Psoas muscle (tissue), 8 donors: ENCODE measurements around the gene ACSF2. TPM values are rescaled to one million over a fixed set of nuclear protein-coding genes. Genes with fewer than 3 reads are reported as not detected.
A peak's percentile ranks its signal among the peaks of the same experiment; 100 is the strongest.
"Not testable (repeated sequence)": the region's sequence is repeated elsewhere in the genome, so short reads cannot be mapped to it uniquely, and the experiment has no call there.

Experiments used
- ATAC-seq, 4 donors: fragments of 200-7000 bp; cut with Tn5 transposase; one replicate each; pipeline ENCODE4 v1.9.1; 2020; ENCODE audit warnings: moderate library complexity in 3 of 4, mild to moderate bottlenecking in 2 of 4
- DNase-seq, 2 donors: peaks; one replicate each; pipeline ENCODE4 v3.0.0-alpha.2; 2020
- H3K27ac ChIP-seq: fragments of 200-600 bp; one replicate; pipeline ENCODE4 v1.8.0; 2022
- H3K27me3 ChIP-seq, 3 donors: fragments of 200-600 bp in 1 of 3; one replicate each; pipeline versions ENCODE4 v1.6.1 to v1.8.0; 2013 to 2022; ENCODE audit warnings: low read length in 2 of 3, mild to moderate bottlenecking in 2 of 3, moderate library complexity in 1 of 3; ENCODE audit not compliant: insufficient read depth in 3 of 3
- H3K36me3 ChIP-seq, 2 donors: fragments of 200-600 bp in 1 of 2; one replicate each; pipeline versions ENCODE4 v1.6.1 to v1.8.0; 2013 to 2022; ENCODE audit warnings: low read depth in 1 of 2, mild to moderate bottlenecking in 1 of 2, moderate library complexity in 1 of 2; ENCODE audit not compliant: insufficient read depth in 1 of 2
- H3K4me1 ChIP-seq: fragments of 200-600 bp; one replicate; pipeline ENCODE4 v1.8.0; 2022
- H3K4me3 ChIP-seq: fragments of 200-600 bp; one replicate; pipeline ENCODE4 v1.8.0; 2022; ENCODE audit warnings: mild to moderate bottlenecking
- H3K9me3 ChIP-seq: fragments of 200-600 bp; one replicate; pipeline ENCODE4 v1.8.0; 2022
- CTCF ChIP-seq: fragments of 200-600 bp; IDR thresholded peaks from one replicate; pipeline ENCODE4 v1.8.0; 2022; ENCODE audit warnings: antibody characterized with exemption
- WGBS, 3 donors: extraction: QIAGEN DNeasy Blood & Tissue Kit; methylation state at CpG; one replicate each; pipeline versions ENCODE4 v1.1.6 to v1.1.7; 2013; 5-methylcytosine and 5-hydroxymethylcytosine counted together
- intact Hi-C, 2 donors: fragments of 100-400 bp; cut with DNase I; formaldehyde crosslinking; loops; one replicate each; pipeline versions ENCODE4 v1.11.0 to v1.14.2; 2022
- polyA plus RNA-seq, 3 donors: library from polyadenylated mRNA; stranded (reverse); fragments of 200-250 nt; gene quantifications; one replicate each; pipeline ENCODE4 v1.2.3, GENCODE V29; 2013
- total RNA-seq, 4 donors: library from RNA; stranded (reverse); fragmentation: NEBNext Ultra II Directional in 2 of 4; extraction: Animal tissue kit (Norgen Biotek cat#: 25700) in 2 of 4; gene quantifications; one replicate each; pipeline versions ENCODE4 v1.2.1 to v1.2.4, GENCODE V29; 2021 to 2023
- donor health status: healthy with polysubstance abuse.
- donor health status: DM: no; HTN: no; CAD: no; lungs with moderate emphysema.
- donor health status: Bipolar disorder and iron deficiency.
- donor health status: healthy.
- donor health status: DM: yes; HTN: yes; CAD: no.
- donor health status: DM: no; HTN: no; CAD: no.
- donor health status: DM: no; HTN: no; CAD: no.
- donor health status: DM: yes; HTN: yes; CAD: no.

The ACSF2 gene
- total and polyA plus RNA-seq, 7 donors, result 14.4 to 72.3 (median 35.5) TPM

- 45 to 69% (median 49%) methylated on average over 13 of the region's 13 CpGs for WGBS, 3 donors
- intact Hi-C loops, result loop anchor here (2.0 to 5.0 kb wide), 2 partner anchors 45 to 110 kb away; partner anchors contain the start of gene ACSF2 (in 1 of the 2)
- not testable (repeated sequence) for H3K27me3 ChIP-seq, H3K4me3 ChIP-seq, H3K9me3 ChIP-seq, H3K36me3 ChIP-seq
- peak in 1 of 2 donors; percentile 73 for DNase-seq
- H3K27ac ChIP-seq, result peak overlapping the region; percentile 71
- peak; percentile 65 to 75 (median 68) for ATAC-seq
- TF ChIP-seq CTCF, result peak; percentile 52
- H3K4me1 ChIP-seq, result peaks cover 42% of the 10 kb centered on the region
Measured at GRCh38 chr17:50472761-50473161, 46.7 kb downstream of the ACSF2 start.

- no peak for TF ChIP-seq CTCF
- 91 to 93% (median 92%) methylated on average over 11 of the region's 11 CpGs for WGBS, 3 donors
- intact Hi-C loops, result loop anchor here (2.0 to 5.0 kb wide), 2 partner anchors 47 to 111 kb away; partner anchors contain the start of gene ACSF2 (in 1 of the 2)
- H3K4me3 ChIP-seq, result no peak overlapping the region
- ATAC-seq (no peak), DNase-seq (no peak)
- H3K27me3 ChIP-seq, result no peaks in the 10 kb centered on the region
- H3K27ac ChIP-seq, result no peak overlapping the region
- no peaks in the 10 kb centered on the region for H3K9me3 ChIP-seq
- H3K4me1 ChIP-seq, result peaks cover 34% of the 10 kb centered on the region
- no peaks in the 10 kb centered on the region for H3K36me3 ChIP-seq
Measured at GRCh38 chr17:50473901-50474300, 47.9 kb downstream of the ACSF2 start.

- Histone ChIP-seq H3K4me1 (peaks cover 32% of the 10 kb centered on the region), H3K27ac (no peak overlapping the region), H3K36me3 (no peaks in the 10 kb centered on the region), H3K27me3 (no peaks in the 10 kb centered on the region), H3K4me3 (no peak overlapping the region), H3K9me3 (no peaks in the 10 kb centered on the region)
- ATAC-seq (no peak), DNase-seq (no peak)
- intact Hi-C loops, result loop anchor here in 1 of 2 donors (5.0 kb wide), 1 partner anchor 47 kb away; the partner anchor contains the start of gene ACSF2
- 32 to 62% (median 35%) methylated on average over 6 of the region's 6 CpGs for WGBS, 3 donors
- no peak for TF ChIP-seq CTCF
Measured at GRCh38 chr17:50474523-50474922, 48.5 kb downstream of the ACSF2 start.

- no peak for TF ChIP-seq CTCF
- Histone ChIP-seq H3K36me3 (peaks cover 0 to 8% of the 10 kb centered on the region in 2 donors), H3K4me1 (peaks cover 34% of the 10 kb centered on the region), H3K27me3 (no peaks in the 10 kb centered on the region), H3K27ac (no peak overlapping the region), H3K9me3 (no peaks in the 10 kb centered on the region), H3K4me3 (no peak overlapping the region)
- intact Hi-C loops, result no loop called here
- WGBS, 3 donors, result 86 to 88% (median 87%) methylated on average over 4 of the region's 4 CpGs
- no peak for ATAC-seq
- no peak for DNase-seq
Measured at GRCh38 chr17:50475362-50475761, 49.3 kb downstream of the ACSF2 start.

- H3K4me3 ChIP-seq, H3K27me3 ChIP-seq: not testable (repeated sequence)
Measured at GRCh38 chr17:50475775-50476544, 49.9 kb downstream of the ACSF2 start.

More at GRCh38 chr17:50475775-50476544, 49.9 kb downstream of the ACSF2 start:
- Histone ChIP-seq H3K36me3 (peaks cover 0 to 14% of the 10 kb centered on the region in 2 donors), H3K4me1 (peaks cover 34% of the 10 kb centered on the region)
- intact Hi-C loops, ATAC-seq, H3K27ac ChIP-seq, H3K9me3 ChIP-seq: not testable (repeated sequence)
- 22 to 33% (median 29%) methylated on average over 20 to 25 of the region's 33 CpGs for WGBS, 3 donors
- peak in 1 of 2 donors; percentile 7 for DNase-seq
